Gastroesophageal sphincter (tissue), 3 donors: ENCODE data around the gene NPIPB8.
"Not testable (repeated sequence)": the region's sequence is repeated elsewhere in the genome, so short reads cannot be mapped to it uniquely, and the experiment has no call there.

Experiments
- EP300 ChIP-seq: sonication (generic); formaldehyde crosslinking; IDR thresholded peaks from one replicate; pipeline ENCODE4 v1.6.1; 2017; ENCODE audit warnings: antibody characterized with exemption, mild to moderate bottlenecking
- TF ChIP-seq, protein P1 (sequence below), 4 experiments: fragments of 200-600 bp in 2 of 4; fragments of 450-650 bp in 2 of 4; sonication (generic) in 1 of 4; IDR thresholded peaks; one replicate each; pipeline ENCODE4 v1.5.1; 2017 to 2019; ENCODE audit warnings: antibody characterized with exemption in 4 of 4, mild to moderate bottlenecking in 2 of 4, moderate library complexity in 2 of 4

DNA sequence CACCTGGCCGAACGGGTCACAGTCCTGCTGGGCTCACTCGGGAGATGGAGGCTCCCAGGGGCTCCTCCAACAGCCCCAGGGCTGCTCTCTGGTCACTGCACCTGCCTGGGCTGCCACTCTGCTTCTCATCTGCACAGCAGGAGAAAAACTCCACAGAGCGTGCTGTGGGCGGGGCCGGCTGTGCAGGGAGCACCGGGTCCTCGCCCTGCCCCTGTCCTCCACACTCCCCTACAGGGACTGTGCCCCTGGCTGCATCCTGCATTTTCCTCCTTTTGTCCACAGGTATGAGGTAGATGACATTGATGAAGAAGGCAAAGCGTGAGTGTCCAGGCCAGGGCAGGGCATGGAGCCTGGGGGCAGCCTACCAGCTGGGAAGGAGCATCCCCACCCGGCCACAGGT is 35.8 kb upstream of the NPIPB8 start:
- TF ChIP-seq, protein P1, sequence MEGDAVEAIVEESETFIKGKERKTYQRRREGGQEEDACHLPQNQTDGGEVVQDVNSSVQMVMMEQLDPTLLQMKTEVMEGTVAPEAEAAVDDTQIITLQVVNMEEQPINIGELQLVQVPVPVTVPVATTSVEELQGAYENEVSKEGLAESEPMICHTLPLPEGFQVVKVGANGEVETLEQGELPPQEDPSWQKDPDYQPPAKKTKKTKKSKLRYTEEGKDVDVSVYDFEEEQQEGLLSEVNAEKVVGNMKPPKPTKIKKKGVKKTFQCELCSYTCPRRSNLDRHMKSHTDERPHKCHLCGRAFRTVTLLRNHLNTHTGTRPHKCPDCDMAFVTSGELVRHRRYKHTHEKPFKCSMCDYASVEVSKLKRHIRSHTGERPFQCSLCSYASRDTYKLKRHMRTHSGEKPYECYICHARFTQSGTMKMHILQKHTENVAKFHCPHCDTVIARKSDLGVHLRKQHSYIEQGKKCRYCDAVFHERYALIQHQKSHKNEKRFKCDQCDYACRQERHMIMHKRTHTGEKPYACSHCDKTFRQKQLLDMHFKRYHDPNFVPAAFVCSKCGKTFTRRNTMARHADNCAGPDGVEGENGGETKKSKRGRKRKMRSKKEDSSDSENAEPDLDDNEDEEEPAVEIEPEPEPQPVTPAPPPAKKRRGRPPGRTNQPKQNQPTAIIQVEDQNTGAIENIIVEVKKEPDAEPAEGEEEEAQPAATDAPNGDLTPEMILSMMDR (IDR thresholded peaks at IDR 0.05) = not testable (repeated sequence)
- not testable (repeated sequence) for TF ChIP-seq EP300
